GM21360 (cell line): Measurements from ENCODE around the gene ATAT1.
A peak's percentile ranks its signal among the peaks of the same experiment; 100 is the strongest.

Experiments used
- ATAC-seq: cut with Tn5 transposase; IDR thresholded peaks from one replicate; pipeline ENCODE4 v1.9.1; 2021; ENCODE audit warnings: mild to moderate bottlenecking, moderate library complexity; ENCODE audit not compliant: unreplicated experiment

The ATAT1 gene

GRCh38 chr6:30613251-30614043, 13.2 kb upstream of the ATAT1 start:
- no peak for ATAC-seq

- ATAC-seq = no peak
These were observed 12.4 kb upstream of the ATAT1 start for GRCh38 chr6:30614044-30614842.

GRCh38 chr6:30614843-30615218, 11.8 kb upstream of the ATAT1 start:
- peak; percentile 36 for ATAC-seq

GRCh38 chr6:30615219-30615957, 11.3 kb upstream of the ATAT1 start:
- no peak for ATAC-seq

GRCh38 chr6:30615958-30616810, 10.5 kb upstream of the ATAT1 start:
- no peak for ATAC-seq

GRCh38 chr6:30616811-30617564, 9.7 kb upstream of the ATAT1 start, which contains the start of gene PPP1R10:
PPP1R10 (minus strand) TSS chr6:30617243; CDS start chr6:30609944, 7,299 bp downstream.
- peak; percentile 67 for ATAC-seq

GRCh38 chr6:30617565-30618269, 9.0 kb upstream of the ATAT1 start, which contains the start of gene MRPS18B:
MRPS18B (plus strand) TSS chr6:30617840; CDS start chr6:30617866, 26 bp downstream.
- ATAC-seq = peak; percentile 63

- ATAC-seq = no peak
These were observed 8.3 kb upstream of the ATAT1 start for GRCh38 chr6:30618270-30618797.

- ATAC-seq = no peak
These were observed 7.1 kb upstream of the ATAT1 start for GRCh38 chr6:30619561-30619960.

- ATAC-seq = no peak
These were observed 1.2 kb upstream of the ATAT1 start for GRCh38 chr6:30625511-30625910.

- ATAC-seq = no peak
These were observed 9.2 kb downstream of the ATAT1 start for GRCh38 chr6:30635834-30636233.

GRCh38 chr6:30640481-30640880, 13.8 kb downstream of the ATAT1 start:
- no peak for ATAC-seq

GRCh38 chr6:30641048-30641447, 14.4 kb downstream of the ATAT1 start:
- no peak for ATAC-seq

- no peak for ATAC-seq
These were observed 17.0 kb downstream of the ATAT1 start for GRCh38 chr6:30643656-30644055.

- no peak for ATAC-seq
These were observed 18.1 kb downstream of the ATAT1 start for GRCh38 chr6:30644769-30645168.

- no peak for ATAC-seq
These were observed 19.3 kb downstream of the ATAT1 start for GRCh38 chr6:30645989-30646388.

- ATAC-seq = peak; percentile 41
These were observed 20.0 kb downstream of the ATAT1 start, which contains the start of gene C6orf136 for GRCh38 chr6:30646450-30647241. C6orf136 (plus strand) TSS chr6:30647133; CDS start chr6:30647232, 99 bp downstream.
